A204.1 (cell line): ENCODE results near the gene KLHL25.

Experiments used
- FAIRE-seq: peaks from 2 replicates; lab custom pipeline; 2012; peaks lifted over from hg19 to GRCh38; lab: Jason Lieb, UNC

Gene KLHL25

GRCh38 chr15:85777250-85778106, 17.2 kb downstream of the KLHL25 start:
- FAIRE-seq: no peak

- no peak for FAIRE-seq
Measured at GRCh38 chr15:85773970-85774369, 20.8 kb downstream of the KLHL25 start.

GRCh38 chr15:85773249-85773648, 21.5 kb downstream of the KLHL25 start:
- no peak for FAIRE-seq

- no peak for FAIRE-seq
Measured at GRCh38 chr15:85772668-85773067, 22.1 kb downstream of the KLHL25 start.

GRCh38 chr15:85771781-85772445, 22.8 kb downstream of the KLHL25 start:
- FAIRE-seq: no peak

GRCh38 chr15:85771271-85771670, 23.5 kb downstream of the KLHL25 start:
- no peak for FAIRE-seq

- FAIRE-seq: no peak
Measured at GRCh38 chr15:85770096-85771041, 24.4 kb downstream of the KLHL25 start.

- FAIRE-seq: no peak
Measured at GRCh38 chr15:85769182-85769900, 25.4 kb downstream of the KLHL25 start.

- no peak for FAIRE-seq
Measured at GRCh38 chr15:85768595-85769168, 26.0 kb downstream of the KLHL25 start.

GRCh38 chr15:85767785-85768529, 26.8 kb downstream of the KLHL25 start:
- no peak for FAIRE-seq

GRCh38 chr15:85766001-85766831, 28.5 kb downstream of the KLHL25 start:
- FAIRE-seq: no peak

GRCh38 chr15:85764649-85765277, 30.0 kb downstream of the KLHL25 start:
- FAIRE-seq: no peak

GRCh38 chr15:85763673-85764633, 30.8 kb downstream of the KLHL25 start:
- FAIRE-seq: no peak

GRCh38 chr15:85763157-85763556, 31.6 kb downstream of the KLHL25 start:
- FAIRE-seq: no peak

GRCh38 chr15:85762756-85763127, 32.0 kb downstream of the KLHL25 start:
- FAIRE-seq: no peak

- no peak for FAIRE-seq
Measured at GRCh38 chr15:85762039-85762755, 32.5 kb downstream of the KLHL25 start.

- FAIRE-seq: no peak
Measured at GRCh38 chr15:85761635-85762034, 33.1 kb downstream of the KLHL25 start.
